Immature natural killer cell (primary cell): ENCODE data around the gene NOX4. TPM values are rescaled to one million over a fixed set of nuclear protein-coding genes. Genes with fewer than 3 reads are reported as not detected.
"Not testable (repeated sequence)": the region's sequence is repeated elsewhere in the genome, so short reads cannot be mapped to it uniquely, and the experiment has no call there.

ENCODE experiments used
- DNase-seq, 3 donors: peaks; one replicate each; pipeline ENCODE4 v3.0.0; 2022; ENCODE audit warnings: mixed read lengths in 1 of 3
- H3K27ac Mint-ChIP-seq, 6 donors: one replicate each; pipeline ENCODE4 v1.8.0; 2020; ENCODE audit warnings: mixed read lengths in 6 of 6, mild to moderate bottlenecking in 5 of 6, inconsistent platforms in 4 of 6, moderate library complexity in 3 of 6
- H3K27me3 Mint-ChIP-seq, 3 donors: one replicate each; pipeline ENCODE4 v1.8.0; 2020 to 2021; ENCODE audit warnings: low read depth in 3 of 3, mild to moderate bottlenecking in 3 of 3, mixed read lengths in 3 of 3, moderate library complexity in 3 of 3, inconsistent platforms in 1 of 3
- H3K36me3 Mint-ChIP-seq, 3 donors: one replicate each; pipeline ENCODE4 v1.8.0; 2020; ENCODE audit warnings: mixed read lengths in 3 of 3, inconsistent platforms in 2 of 3, mild to moderate bottlenecking in 2 of 3
- H3K4me1 Mint-ChIP-seq, 2 donors: one replicate each; pipeline ENCODE4 v1.8.0; 2020; ENCODE audit warnings: inconsistent platforms in 2 of 2, mild to moderate bottlenecking in 2 of 2, mixed read lengths in 2 of 2, moderate library complexity in 1 of 2
- H3K4me3 Mint-ChIP-seq, 5 donors: one replicate each; pipeline ENCODE4 v1.8.0; 2020; ENCODE audit warnings: mild to moderate bottlenecking in 5 of 5, mixed read lengths in 5 of 5, inconsistent platforms in 3 of 5, moderate library complexity in 3 of 5
- H3K9me3 Mint-ChIP-seq, 6 donors: one replicate each; pipeline ENCODE4 v1.8.0; 2020; ENCODE audit warnings: mild to moderate bottlenecking in 6 of 6, mixed read lengths in 6 of 6, inconsistent platforms in 4 of 6, moderate library complexity in 3 of 6
- polyA plus RNA-seq, 3 donors: library from polyadenylated mRNA; unstranded; fragments of 300-500 nt; fragmentation: Illumina TruSeq; gene quantifications; one replicate each; pipeline ENCODE4 v1.2.3, GENCODE V29; 2021

The NOX4 gene
- polyA plus RNA-seq, 3 donors from 2014 or later: not detected

GRCh38 chr11:89405629-89406028 lies 85.5 kb downstream of the NOX4 start:
- DNase-seq: no peak
- H3K27me3 Mint-ChIP-seq: no peaks in the 10 kb centered on the region
- H3K4me3 Mint-ChIP-seq: no peak overlapping the region
- H3K27ac Mint-ChIP-seq: no peak overlapping the region
- no peaks in the 10 kb centered on the region for H3K4me1 Mint-ChIP-seq
- peaks cover 0 to 24% (median 7%) of the 10 kb centered on the region in 6 donors for H3K9me3 Mint-ChIP-seq
- no peaks in the 10 kb centered on the region for H3K36me3 Mint-ChIP-seq

- not testable (repeated sequence) for H3K4me1 Mint-ChIP-seq, H3K27me3 Mint-ChIP-seq, DNase-seq, H3K4me3 Mint-ChIP-seq, H3K36me3 Mint-ChIP-seq, H3K27ac Mint-ChIP-seq
- H3K9me3 Mint-ChIP-seq: peaks cover 9 to 36% (median 19%) of the 10 kb centered on the region in 6 donors
These were observed 99.5 kb downstream of the NOX4 start for GRCh38 chr11:89391654-89392053.

- H3K4me1 Mint-ChIP-seq, H3K27ac Mint-ChIP-seq, DNase-seq, H3K27me3 Mint-ChIP-seq, H3K4me3 Mint-ChIP-seq, H3K36me3 Mint-ChIP-seq: not testable (repeated sequence)
- H3K9me3 Mint-ChIP-seq: peaks cover 0 to 27% (median 17%) of the 10 kb centered on the region in 6 donors
These were observed 103.7 kb downstream of the NOX4 start for GRCh38 chr11:89387501-89387900.

GRCh38 chr11:89382986-89383385 lies 108.2 kb downstream of the NOX4 start:
- H3K27me3 Mint-ChIP-seq, H3K36me3 Mint-ChIP-seq, H3K4me1 Mint-ChIP-seq, H3K4me3 Mint-ChIP-seq, DNase-seq, H3K27ac Mint-ChIP-seq: not testable (repeated sequence)
- H3K9me3 Mint-ChIP-seq: peaks cover 4 to 21% (median 13%) of the 10 kb centered on the region in 6 donors

GRCh38 chr11:89381094-89381493 lies 110.1 kb downstream of the NOX4 start:
- Mint-ChIP-seq H3K4me1 (no peaks in the 10 kb centered on the region), H3K27me3 (no peaks in the 10 kb centered on the region), H3K9me3 (peaks cover 9 to 21% (median 14%) of the 10 kb centered on the region in 6 donors), H3K36me3 (no peaks in the 10 kb centered on the region), H3K4me3 (no peak overlapping the region), H3K27ac (no peak overlapping the region)
- DNase-seq: no peak

GRCh38 chr11:89379976-89380771 lies 111.0 kb downstream of the NOX4 start:
- not testable (repeated sequence) for H3K27me3 Mint-ChIP-seq, DNase-seq, H3K4me1 Mint-ChIP-seq, H3K4me3 Mint-ChIP-seq, H3K27ac Mint-ChIP-seq, H3K36me3 Mint-ChIP-seq
- H3K9me3 Mint-ChIP-seq: peaks cover 11 to 28% (median 15%) of the 10 kb centered on the region in 6 donors

GRCh38 chr11:89378986-89379385 lies 112.2 kb downstream of the NOX4 start:
- DNase-seq: not testable (repeated sequence)

GRCh38 chr11:89369356-89369755 lies 121.8 kb downstream of the NOX4 start:
- not testable (repeated sequence) for H3K36me3 Mint-ChIP-seq, H3K27ac Mint-ChIP-seq, H3K4me3 Mint-ChIP-seq, H3K27me3 Mint-ChIP-seq, H3K4me1 Mint-ChIP-seq, DNase-seq
- peaks cover 4 to 23% (median 9%) of the 10 kb centered on the region in 6 donors for H3K9me3 Mint-ChIP-seq

More at GRCh38 chr11:89378986-89379385, 112.2 kb downstream of the NOX4 start:
- not testable (repeated sequence) for H3K4me1 Mint-ChIP-seq, H3K27ac Mint-ChIP-seq, H3K4me3 Mint-ChIP-seq, H3K36me3 Mint-ChIP-seq, H3K27me3 Mint-ChIP-seq
- peaks cover 14 to 28% (median 16%) of the 10 kb centered on the region in 6 donors for H3K9me3 Mint-ChIP-seq

- not testable (repeated sequence) for H3K27ac Mint-ChIP-seq, H3K4me1 Mint-ChIP-seq, H3K36me3 Mint-ChIP-seq, DNase-seq, H3K4me3 Mint-ChIP-seq, H3K27me3 Mint-ChIP-seq
- peaks cover 0 to 25% (median 5%) of the 10 kb centered on the region in 6 donors for H3K9me3 Mint-ChIP-seq
These were observed 126.3 kb downstream of the NOX4 start for GRCh38 chr11:89364856-89365255.

GRCh38 chr11:89361734-89362133 lies 129.4 kb downstream of the NOX4 start:
- H3K4me3 Mint-ChIP-seq: no peak overlapping the region
- DNase-seq: no peak
- no peaks in the 10 kb centered on the region for H3K27me3 Mint-ChIP-seq
- no peak overlapping the region for H3K27ac Mint-ChIP-seq
- H3K36me3 Mint-ChIP-seq: no peaks in the 10 kb centered on the region
- H3K4me1 Mint-ChIP-seq: no peaks in the 10 kb centered on the region
- H3K9me3 Mint-ChIP-seq: peaks cover 0 to 24% (median 1%) of the 10 kb centered on the region in 6 donors

- not testable (repeated sequence) for H3K27ac Mint-ChIP-seq, H3K4me3 Mint-ChIP-seq, H3K36me3 Mint-ChIP-seq, DNase-seq, H3K4me1 Mint-ChIP-seq, H3K27me3 Mint-ChIP-seq
- H3K9me3 Mint-ChIP-seq: peaks cover 0 to 23% (median 5%) of the 10 kb centered on the region in 6 donors
These were observed 132.0 kb downstream of the NOX4 start for GRCh38 chr11:89359208-89359607.

GRCh38 chr11:89358761-89359160 lies 132.4 kb downstream of the NOX4 start:
- no peaks in the 10 kb centered on the region for H3K27me3 Mint-ChIP-seq
- H3K4me3 Mint-ChIP-seq: no peak overlapping the region
- DNase-seq: no peak
- H3K36me3 Mint-ChIP-seq: no peaks in the 10 kb centered on the region
- H3K9me3 Mint-ChIP-seq: peaks cover 0 to 25% (median 5%) of the 10 kb centered on the region in 6 donors
- H3K4me1 Mint-ChIP-seq: no peaks in the 10 kb centered on the region
- no peak overlapping the region for H3K27ac Mint-ChIP-seq

GRCh38 chr11:89355646-89356045 lies 135.5 kb downstream of the NOX4 start:
- H3K36me3 Mint-ChIP-seq: no peaks in the 10 kb centered on the region
- H3K4me1 Mint-ChIP-seq: no peaks in the 10 kb centered on the region
- no peak for DNase-seq
- no peak overlapping the region for H3K27ac Mint-ChIP-seq
- peaks cover 2 to 16% (median 7%) of the 10 kb centered on the region in 6 donors for H3K9me3 Mint-ChIP-seq
- H3K27me3 Mint-ChIP-seq: peaks cover 0 to 2% (median 0%) of the 10 kb centered on the region in 3 donors
- no peak overlapping the region for H3K4me3 Mint-ChIP-seq

GRCh38 chr11:89354513-89354912 lies 136.7 kb downstream of the NOX4 start:
- H3K27ac Mint-ChIP-seq, H3K4me1 Mint-ChIP-seq, H3K36me3 Mint-ChIP-seq, H3K27me3 Mint-ChIP-seq, DNase-seq, H3K4me3 Mint-ChIP-seq: not testable (repeated sequence)
- peaks cover 2 to 22% (median 7%) of the 10 kb centered on the region in 6 donors for H3K9me3 Mint-ChIP-seq

- peaks cover 3 to 26% (median 6%) of the 10 kb centered on the region in 6 donors for H3K9me3 Mint-ChIP-seq
- H3K27ac Mint-ChIP-seq: no peak overlapping the region
- no peak for DNase-seq
- H3K36me3 Mint-ChIP-seq: no peaks in the 10 kb centered on the region
- H3K27me3 Mint-ChIP-seq: peaks cover 0 to 2% (median 0%) of the 10 kb centered on the region in 3 donors
- H3K4me3 Mint-ChIP-seq: no peak overlapping the region
- no peaks in the 10 kb centered on the region for H3K4me1 Mint-ChIP-seq
These were observed 144.1 kb downstream of the NOX4 start for GRCh38 chr11:89347071-89347470.
